Pulmonary artery endothelial cell (primary cell): ENCODE data around the gene MYRIP. TPM values are rescaled to one million over a fixed set of nuclear protein-coding genes. Genes with fewer than 3 reads are reported as not detected.
A peak's percentile ranks its signal among the peaks of the same experiment; 100 is the strongest.
"Not testable (repeated sequence)": the region's sequence is repeated elsewhere in the genome, so short reads cannot be mapped to it uniquely, and the experiment has no call there.

ENCODE experiments used
- DNase-seq: peaks from one replicate; pipeline ENCODE4 v3.0.0-alpha.2; 2011; ENCODE audit warnings: low read depth, low spot score
- total RNA-seq: library from RNA; depleted of rRNA; stranded (reverse); fragments of >200 nt; gene quantifications from 2 replicates; pipeline ENCODE4 v1.2.3, GENCODE V29; 2014

MYRIP gene
- total RNA-seq, 1 donor from 2014 or later, result 22.4 TPM

DNA sequence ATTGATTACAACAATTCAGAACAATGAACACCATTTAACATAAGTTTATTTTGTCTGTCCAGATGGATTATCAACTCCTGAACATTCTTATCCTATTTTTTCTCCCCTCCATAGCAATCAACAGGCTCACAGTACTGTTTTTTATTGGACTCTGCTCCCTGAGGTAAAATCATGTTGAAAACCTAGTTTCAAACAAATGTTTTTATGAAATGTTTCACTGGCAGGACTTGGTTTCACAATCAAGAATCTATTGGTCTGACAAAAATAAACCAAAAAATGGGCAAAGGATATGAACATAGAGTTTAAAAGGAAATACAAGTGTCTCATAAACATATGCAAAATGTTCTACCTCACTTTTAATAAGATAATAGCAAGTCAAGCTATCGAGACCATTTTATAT, 2.6 kb upstream of the MYRIP start:
- no peak for DNase-seq

DNA sequence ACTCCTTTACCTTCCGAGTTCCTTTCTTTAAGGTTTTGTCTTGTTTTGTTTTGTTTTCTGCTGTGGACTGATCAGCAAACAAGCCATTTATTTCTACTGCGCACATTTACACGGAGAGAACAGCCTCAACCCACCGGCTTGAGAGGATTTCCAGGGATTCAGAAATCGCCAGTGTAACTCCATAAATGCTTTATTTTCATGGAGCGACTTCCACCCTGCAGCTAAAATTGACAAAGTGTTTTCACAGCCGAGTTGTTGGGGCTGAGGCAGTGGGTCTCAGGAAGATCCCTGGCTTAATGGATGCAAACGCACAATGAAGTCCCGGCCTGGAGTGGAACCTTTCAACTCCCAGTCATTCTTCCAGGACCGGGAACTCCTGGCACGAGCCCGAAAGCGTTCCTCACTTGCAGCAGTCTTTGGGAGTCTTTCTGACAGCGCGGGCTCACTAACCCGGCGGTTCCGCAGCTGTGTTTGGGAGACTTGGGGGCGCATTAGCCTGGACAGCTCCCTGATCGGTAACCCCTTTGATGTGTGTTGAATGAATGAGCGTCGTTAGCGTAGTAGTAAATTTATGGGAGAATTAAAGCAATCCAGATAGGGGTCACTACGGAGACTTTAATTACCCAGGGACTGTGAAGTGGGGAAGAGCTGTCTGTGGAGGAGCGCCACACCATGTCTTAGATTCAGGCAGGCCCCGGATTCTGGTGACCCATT, 785 bp upstream of the MYRIP start:
- DNase-seq, result peak; percentile 20

DNA sequence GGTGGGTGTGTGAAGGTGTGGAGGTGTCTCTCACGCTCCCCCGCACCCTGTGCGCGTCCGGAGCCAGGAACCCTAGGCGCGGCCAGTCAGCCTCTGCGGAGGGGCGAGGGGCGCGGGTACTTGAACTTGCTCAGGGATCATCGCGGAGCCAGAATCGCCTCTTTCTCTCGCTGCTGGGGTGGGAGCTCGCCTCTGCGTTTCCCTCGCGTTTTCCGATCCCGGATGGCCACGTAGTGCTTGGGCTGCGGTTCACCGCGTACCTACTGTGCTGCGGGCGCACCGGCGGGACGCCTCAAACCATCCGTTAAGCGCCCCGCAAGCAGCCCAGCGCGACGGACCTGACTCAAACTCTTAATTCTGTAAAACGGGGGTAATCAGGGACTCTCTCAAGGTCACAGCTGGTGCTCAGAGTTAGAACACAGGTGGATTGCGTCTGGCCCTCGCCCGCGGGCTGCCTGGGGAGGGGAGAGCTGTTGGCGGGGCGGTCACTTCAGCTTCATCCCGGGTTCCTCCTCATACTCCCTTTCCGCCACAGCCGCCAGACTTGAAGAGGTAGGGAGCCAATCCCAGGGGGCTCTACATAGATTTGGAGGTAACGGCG, 686 bp downstream of the MYRIP start:
- DNase-seq, result no peak

DNA sequence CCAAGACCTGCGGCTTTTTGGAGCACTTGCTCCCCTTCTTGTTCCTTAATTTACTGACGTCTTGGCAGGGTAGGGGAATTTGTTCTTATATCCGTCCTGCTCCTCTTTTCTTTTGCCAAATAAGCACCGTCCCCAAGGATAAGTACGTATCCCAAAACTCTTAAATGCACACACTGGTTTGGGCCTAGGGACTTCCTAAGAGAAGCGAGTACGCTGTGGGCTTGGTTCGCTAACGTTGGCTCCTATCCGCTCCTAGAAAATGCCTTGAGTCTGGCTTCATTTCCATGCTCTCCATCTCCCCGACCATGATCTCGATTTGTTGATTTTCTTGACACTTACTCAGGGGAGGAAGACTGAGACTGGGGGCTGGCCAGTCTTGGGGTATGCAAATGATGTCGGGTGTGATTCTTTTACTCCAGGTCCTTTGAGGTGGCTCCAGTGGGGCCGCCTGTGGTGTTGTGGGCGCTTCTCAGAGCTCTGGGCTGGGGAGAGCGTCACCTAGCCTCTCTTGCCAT, 1.3 kb downstream of the MYRIP start:
- DNase-seq, result no peak

DNA sequence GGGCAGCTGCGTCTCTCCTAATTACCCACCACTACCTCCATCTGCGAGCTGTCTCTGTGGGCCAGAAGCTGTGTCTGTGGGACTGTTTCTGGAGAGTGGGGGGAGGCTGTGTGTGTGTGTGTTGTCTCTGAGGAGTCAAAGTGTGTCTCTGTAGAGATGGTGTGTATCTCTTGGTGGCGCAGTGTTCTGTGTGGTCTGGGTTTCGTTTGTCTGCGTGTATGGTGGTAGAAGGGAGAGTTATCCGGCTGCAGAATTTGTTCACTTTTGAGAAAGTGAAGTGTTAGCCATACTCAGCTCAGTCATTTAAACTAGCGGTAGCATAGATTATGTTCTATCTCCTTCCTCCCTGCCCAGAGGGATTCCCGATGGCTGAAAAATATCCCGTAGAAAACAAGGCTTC, 2.2 kb downstream of the MYRIP start:
- DNase-seq, result no peak

DNA sequence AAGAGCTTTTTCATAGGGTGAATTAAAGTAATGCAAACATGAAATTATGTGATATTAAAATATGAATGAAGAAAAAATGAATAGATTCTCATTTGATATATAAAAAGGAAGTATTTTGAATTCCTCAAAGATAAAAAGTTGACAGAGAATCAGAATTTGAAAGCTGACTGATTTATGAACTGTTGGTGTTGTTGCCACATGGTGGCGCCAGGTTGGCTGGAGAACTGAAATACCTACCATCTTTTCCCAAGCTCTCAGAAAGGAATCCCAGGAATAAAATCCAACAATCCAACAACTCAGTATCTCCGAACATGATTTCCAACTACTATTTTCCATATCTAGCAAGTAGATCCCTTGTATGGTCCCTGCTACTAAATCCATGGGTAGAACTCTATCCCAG, 3.1 kb downstream of the MYRIP start:
- DNase-seq, result peak; percentile 5

DNA sequence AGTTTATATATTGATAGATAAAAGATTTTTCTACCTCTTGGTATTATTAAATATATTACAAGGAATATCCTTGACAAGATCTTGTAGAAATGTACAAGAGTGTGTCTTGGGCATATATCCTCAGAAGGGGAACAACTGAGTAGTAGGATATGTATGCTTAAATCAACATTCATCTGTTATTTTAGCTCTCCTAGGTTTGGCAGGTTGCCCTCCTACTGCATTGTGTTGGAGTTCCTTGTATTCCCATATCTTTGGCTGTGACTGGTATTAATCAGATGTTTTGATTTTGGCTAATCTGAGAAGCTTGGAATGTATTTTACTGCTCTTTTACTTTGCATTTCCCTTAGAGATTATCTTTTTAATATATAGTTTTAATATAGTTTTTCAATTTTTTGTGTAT, 4.6 kb downstream of the MYRIP start:
- DNase-seq, result peak; percentile 86

DNA sequence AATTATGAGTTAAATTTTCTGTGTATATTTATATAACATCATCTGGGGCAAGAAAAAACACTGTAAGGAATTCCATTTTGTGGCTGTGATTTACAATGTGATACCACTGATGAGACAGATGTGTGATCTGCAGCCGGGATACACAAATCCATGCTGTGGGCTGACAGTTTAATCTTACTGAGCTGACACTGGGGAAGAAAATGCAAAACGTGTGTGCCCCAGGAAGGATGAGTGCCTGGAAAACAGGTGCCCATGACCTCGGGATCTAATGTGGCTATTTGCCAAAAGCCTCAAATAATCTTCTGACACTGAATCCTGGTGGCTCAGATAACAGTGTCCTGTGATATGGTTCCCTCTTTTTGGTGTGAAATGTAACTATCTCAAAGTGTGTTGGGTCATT, 10.5 kb downstream of the MYRIP start:
- DNase-seq, result no peak

DNA sequence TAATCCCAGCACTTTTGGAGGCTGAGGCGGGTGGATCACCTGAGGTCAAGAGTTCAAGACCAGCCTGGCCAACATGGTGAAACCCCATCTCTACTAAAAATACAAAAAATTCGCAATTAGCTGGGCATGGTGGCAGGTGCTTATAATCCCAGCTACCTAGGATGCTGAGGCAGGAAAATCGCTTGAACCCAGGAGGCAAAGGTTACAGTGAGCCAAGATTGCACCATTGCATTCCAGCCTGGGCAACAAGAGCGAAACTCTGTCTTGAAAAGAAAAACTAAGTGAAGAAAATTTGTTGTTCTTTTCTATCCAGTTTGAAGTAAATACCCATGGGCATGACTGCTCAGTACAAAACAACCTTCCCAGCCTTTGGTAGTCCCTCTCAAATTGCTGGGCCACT, 24.4 kb downstream of the MYRIP start:
- not testable (repeated sequence) for DNase-seq

DNA sequence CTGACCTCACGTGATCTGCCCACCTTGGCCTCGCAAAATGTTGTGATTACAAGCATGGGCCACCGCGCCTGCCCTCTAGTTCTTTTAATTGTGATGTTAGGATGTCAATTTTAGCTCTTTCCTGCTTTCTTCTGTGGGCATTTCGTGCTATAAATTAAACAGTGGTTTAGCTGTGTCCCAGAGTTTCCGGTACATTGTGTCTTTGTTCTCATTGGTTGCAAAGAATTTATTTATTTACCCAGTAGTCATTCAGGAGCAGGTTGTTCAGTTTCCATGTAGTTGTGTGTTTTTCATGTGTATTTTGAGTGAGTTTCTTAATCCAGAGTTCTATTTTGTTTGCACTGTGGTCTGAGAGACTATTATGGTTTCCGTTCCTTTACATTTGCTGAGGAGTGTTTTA, 30.1 kb downstream of the MYRIP start:
- no peak for DNase-seq

DNA sequence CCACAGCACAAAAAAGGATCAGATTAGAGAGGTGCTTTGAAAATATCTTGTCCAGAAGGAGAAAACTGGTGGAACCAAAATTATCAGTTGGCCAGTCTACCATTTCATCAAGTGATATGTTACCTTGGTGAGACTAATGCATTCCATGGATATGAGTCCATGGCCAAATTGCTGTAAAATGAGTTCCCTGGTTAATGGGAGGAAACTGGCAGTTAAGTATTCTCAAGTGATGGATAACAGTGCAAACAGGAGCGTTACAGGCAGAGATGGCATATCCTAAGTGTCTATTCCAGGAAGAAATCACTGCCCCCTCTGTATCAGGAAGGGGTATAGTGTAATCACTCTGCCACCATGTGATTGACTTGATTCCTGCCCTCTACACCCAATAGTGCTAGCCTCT, 34.0 kb downstream of the MYRIP start:
- no peak for DNase-seq

DNA sequence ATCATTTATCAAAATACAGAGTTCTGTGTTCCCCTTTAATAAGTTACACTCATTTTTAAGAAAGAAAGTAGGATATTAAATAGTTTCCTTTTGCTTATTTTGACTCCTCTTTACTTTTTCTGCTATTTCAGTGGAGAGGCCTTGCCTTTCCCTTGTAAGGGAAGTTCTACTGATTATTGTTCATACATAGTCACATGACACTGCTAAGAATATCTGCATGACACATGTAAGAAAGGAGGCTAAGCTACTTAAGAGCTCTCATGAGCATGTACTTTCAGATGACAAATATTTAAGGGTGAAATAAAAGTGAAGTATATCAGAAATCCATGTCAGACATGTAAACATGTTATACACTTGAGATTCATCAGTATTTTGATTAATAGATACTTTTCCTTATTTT, 39.0 kb downstream of the MYRIP start:
- no peak for DNase-seq

DNA sequence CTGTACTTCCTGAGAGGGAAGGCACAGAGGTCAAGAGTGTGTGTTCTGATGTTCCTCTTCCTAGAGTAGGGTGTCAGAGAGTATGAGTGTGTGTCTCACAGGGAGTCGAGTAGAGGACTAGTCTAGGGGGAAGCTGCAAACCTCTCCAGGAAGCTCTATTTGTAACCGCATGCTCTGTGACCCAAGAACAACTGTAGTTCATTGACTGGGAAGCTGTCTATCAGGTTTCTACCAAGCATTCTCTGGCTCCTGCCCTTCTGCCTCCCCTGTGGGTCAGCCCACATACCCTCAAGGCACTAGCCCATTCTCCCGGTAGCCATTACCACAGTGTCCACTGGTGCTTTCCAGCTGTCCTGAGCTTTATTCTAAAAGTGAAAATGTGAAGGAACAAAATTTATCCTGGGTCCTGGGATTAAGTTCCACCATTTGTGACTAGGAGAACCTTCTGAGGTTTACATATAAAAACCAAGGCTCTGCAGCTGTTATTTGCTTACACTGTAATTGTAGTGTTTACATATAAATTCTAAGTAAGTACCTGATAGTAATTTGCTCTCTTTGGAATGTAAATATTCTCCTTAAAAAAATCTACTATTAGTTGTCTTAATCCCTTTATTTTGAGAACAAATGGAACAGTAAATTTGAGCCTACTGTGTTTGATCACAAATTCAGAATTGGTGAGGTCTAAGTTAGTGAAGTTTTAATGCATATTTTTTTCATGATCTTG, 40.7 kb downstream of the MYRIP start:
- DNase-seq, result no peak

DNA sequence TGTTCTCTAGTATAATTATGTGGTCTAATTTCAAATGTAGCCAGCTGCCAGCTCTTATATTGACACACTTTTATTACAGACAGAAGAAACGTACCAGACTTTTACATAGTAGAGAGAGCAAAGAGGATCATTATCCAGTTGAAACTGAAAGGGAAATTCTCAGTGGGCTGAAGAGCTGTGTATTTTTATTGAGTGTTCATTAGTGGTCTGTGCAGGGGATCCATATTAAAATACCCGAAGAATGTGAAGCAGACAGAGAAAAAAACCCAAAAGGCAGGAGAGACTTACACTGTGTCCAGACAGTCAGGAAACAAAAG, 41.3 kb downstream of the MYRIP start:
- DNase-seq, result no peak

DNA sequence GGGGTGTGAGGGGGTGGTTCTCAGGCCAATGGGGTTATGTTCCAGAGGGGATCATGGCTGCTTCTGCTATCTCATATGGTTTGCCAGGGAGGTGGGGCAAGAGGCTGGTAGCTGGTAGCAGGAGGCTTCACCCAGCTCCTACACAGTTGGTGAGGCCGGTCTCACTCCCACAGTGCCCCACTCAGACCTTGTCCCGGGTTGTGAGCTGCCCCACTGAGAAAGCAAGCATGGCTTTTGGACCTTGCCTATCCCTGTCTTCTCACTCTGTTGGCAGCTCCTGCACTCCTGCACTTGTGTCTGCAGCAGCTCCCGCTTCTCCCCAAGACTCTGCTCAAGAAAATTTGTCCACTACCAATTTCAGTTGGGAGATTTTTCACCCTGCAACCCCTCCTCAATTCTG, 46.1 kb downstream of the MYRIP start:
- DNase-seq, result no peak

DNA sequence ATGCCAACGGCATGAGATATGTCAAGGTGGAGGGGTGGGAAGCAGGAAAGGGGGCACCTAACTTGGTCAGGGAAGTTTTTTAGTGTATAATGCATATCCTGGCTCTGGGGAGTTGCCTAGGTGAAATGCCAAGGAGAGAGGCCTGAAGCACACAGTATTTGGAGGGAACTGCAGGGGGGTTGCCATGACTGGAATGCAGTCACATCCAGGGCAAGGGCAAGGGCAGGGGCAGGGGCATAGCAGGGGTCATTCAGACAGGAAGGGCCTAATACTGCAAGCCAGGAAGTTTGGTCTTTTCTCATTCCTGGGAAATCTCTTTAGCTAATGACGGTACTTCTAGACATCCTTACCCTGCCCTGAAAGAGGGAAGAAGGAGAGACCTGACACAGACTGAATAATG, 60.5 kb downstream of the MYRIP start:
- DNase-seq, result no peak

DNA sequence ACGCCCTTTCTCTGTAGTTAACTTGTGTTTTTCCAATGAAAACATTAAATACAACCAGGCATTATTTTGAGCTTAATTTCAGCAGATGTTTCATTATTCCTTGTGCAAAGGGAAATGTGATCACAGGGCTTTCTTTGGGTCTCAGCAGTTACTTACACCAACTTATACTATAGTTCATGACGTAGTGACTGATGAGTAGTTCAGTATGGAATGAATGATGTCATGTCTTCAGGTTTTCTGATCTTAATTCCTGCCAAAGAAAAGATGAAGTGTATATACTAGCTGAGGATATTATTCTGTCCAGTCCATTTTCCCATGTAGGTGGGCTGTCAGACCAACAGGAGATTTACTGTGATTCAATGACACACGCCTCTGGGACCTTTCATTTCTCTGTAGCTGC, 61.3 kb downstream of the MYRIP start:
- DNase-seq, result no peak

DNA sequence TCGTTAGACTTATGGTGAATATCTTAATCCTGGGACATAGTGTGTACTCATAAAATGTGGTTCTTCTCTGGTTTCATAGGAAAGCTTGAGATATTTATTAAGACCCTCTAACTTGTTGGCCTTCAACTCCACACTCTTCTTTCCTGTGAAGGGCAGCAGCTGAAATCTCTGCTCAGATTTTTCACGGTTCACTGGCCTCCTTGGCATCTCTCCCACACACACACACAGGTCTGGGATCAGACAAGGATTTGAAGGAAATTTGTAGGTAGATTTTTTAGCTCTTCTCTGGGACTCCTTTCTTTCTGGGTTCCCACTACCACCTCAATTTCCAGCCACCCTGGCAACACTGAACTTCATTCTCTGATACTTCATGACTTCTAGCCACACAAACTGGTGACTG, 70.2 kb downstream of the MYRIP start:
- no peak for DNase-seq

DNA sequence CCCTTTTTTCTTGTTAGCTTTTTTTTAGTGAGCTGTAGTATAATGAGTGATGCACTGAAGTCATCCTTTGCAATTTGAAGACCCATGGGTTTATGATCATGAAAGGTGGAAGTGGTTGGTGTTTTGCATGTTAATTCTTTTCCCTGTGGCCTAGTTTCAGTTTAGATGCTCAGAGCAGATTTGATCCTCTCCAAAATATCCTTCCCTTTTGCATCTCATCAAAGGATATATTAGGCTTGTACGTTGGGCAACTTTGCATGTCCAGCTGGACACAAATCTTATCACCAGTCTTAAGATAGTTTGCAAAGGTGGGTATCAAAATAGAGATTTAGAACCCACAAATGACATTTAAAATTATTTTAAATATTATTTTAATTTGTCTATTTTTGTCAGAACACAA, 72.7 kb downstream of the MYRIP start:
- DNase-seq, result no peak

DNA sequence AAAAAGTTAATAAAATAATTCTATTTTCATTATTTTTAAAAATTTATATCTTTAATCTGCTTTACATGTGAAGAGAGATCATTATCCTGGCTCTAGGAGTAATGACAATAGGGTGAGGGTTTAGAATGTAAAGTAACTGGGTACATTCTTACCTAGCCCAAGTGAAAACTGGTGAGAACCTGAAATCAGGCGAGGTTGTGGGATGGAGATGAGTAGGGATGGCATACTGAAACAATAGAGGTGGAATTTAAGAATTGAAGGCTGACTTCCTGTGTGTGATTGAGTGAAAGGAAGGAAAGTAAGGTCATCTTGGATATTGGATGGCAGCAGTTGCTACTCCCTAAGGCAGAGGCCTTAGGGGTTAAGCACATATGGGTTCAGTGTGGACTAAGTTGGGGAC, 82.7 kb downstream of the MYRIP start:
- no peak for DNase-seq

DNA sequence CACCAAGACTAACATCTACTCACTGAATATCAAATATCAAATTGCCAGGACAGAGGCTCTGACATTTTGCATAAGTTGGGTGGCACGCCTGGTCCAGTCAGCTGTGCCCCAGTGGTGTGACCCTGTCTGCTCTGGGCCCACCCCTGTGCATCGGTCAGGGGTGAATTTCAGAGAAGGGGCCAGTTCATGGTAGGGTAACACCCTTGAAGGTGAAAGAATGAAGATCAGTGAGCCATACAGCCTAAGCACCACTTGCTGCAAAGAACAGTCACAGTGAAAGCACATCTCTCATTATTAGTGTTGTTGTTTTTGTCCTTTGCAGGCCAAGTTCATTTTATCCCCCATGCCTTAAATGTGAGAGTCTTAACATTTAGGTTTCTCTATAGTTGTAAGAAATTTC, 86.8 kb downstream of the MYRIP start:
- no peak for DNase-seq

DNA sequence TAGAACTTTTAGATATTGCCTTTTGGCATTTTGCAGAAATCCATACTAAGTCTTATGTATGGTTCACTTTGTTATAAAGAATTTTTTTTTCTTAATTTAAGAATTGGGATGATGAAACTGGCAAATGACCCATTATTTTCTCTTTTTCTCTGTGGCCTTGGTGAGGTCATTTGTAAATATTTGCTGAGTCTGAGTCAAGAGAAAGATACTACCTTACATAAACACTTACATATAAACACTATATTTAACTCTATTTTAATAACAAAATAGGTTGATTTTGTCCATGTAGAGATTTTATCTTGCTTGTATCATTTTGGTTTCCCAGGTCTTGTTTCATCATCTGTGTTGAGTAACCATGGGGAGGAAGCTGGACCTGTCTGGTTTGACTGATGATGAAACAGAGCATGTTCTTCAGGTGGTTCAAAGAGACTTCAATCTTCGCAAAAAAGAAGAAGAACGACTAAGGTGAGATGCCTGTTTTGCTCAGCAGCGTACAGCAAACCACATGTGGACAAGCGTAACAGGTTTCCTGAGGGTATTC, 91.1 kb downstream of the MYRIP start:
- DNase-seq, result no peak

DNA sequence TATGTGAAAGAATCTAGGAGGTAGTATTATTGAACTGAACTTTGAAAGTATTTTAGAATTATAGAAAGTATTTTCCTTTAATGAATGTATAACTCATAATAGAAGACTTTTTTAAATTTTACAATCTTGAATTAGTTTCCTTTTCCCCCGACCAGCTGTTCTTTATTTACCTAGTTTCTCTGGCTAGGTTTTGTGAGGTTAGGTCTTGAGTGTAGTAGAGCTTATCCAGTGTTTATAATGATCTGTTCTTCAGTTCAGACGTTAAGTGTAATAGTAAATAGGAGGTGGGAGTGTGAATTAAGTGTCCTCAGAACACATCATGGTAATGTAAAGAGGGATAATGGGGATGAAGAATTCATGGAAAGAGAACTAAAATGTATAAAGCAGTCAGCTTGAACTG, 93.8 kb downstream of the MYRIP start:
- DNase-seq, result no peak
